Mammary epithelial cell (primary cell): ENCODE data around the gene MICAL2.

Experiments
- CTCF ChIP-seq, 2 donors: IDR thresholded peaks in 1 of 2; conservative IDR thresholded peaks in 1 of 2; 2 replicates each; pipeline ENCODE4 v1.5.1; 2011 to 2012; ENCODE audit warnings: inconsistent platforms in 2 of 2, low read length in 2 of 2, mild to moderate bottlenecking in 2 of 2, control low read depth in 1 of 2, low read depth in 1 of 2; ENCODE audit not compliant: insufficient read depth in 1 of 2; ENCODE audit errors: extremely low read depth in 1 of 2
- EZH2 ChIP-seq: IDR thresholded peaks from 2 replicates; pipeline ENCODE4 v1.6.1; 2012; ENCODE audit warnings: low read length, inconsistent platforms, borderline replicate concordance

- TF ChIP-seq CTCF (conservative IDR thresholded peaks at IDR 0.05 in 1 of 2, IDR thresholded peaks at IDR 0.05 in 1 of 2; ENCODE audit: extremely low read depth in 1 of 2, insufficient read depth in 1 of 2, low read depth in 1 of 2, low read length in 2 of 2) (no peak), EZH2 (no peak)
Observed at GRCh38 chr11:12292766-12293165, 182.4 kb downstream of the MICAL2 start.
